HG03442 (cell line): Measurements from ENCODE around the gene RPP25.
"Not testable (repeated sequence)": the region's sequence is repeated elsewhere in the genome, so short reads cannot be mapped to it uniquely, and the experiment has no call there.

Experiments used
- ATAC-seq: cut with Tn5 transposase; IDR thresholded peaks from one replicate; pipeline ENCODE4 v1.9.1; 2021; ENCODE audit warnings: mild to moderate bottlenecking, moderate library complexity; ENCODE audit not compliant: unreplicated experiment

Gene RPP25

DNA sequence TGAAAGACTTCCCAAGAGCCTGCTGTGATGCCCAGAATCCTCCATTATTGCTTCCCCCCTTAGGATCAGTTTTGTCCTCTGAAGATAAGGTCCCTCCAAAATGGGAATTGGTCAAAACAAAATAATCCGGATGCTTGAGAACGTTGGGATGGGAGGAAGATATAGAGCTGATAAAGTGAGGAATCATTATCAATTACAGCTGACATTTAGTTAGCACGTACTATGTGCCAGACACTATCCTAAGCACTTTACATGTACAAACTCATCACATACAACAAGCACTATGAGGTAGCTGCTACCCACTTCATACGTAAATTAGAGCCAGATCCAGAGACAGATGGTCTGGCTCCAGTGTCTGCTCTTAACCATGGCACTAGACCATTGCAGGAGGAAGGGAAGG is 6.6 kb upstream of the RPP25 start:
- ATAC-seq: no peak

GRCh38 chr15:74962671-74963070 is 6.1 kb upstream of the RPP25 start:
- no peak for ATAC-seq

DNA sequence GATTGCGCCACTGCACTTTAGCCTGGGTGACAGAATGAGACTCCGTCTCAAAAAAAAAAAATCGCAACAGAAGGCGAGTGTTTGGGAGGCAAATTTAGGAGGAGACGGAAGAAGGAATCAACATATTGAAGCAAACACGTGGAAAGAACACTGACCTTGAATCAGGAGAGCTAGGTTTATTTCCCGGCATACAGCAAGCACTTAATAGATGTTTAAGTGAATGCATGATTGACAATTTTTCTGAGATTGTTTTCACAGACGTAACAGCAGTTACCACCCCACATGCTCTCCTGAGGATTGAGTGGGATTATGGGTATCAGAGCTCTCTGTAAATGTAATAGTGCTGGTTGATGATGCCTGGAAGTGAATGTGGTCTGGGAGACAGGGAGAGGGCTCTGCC is 5.6 kb upstream of the RPP25 start:
- ATAC-seq: no peak

GRCh38 chr15:74961616-74962015 is 5.0 kb upstream of the RPP25 start:
- no peak for ATAC-seq

DNA sequence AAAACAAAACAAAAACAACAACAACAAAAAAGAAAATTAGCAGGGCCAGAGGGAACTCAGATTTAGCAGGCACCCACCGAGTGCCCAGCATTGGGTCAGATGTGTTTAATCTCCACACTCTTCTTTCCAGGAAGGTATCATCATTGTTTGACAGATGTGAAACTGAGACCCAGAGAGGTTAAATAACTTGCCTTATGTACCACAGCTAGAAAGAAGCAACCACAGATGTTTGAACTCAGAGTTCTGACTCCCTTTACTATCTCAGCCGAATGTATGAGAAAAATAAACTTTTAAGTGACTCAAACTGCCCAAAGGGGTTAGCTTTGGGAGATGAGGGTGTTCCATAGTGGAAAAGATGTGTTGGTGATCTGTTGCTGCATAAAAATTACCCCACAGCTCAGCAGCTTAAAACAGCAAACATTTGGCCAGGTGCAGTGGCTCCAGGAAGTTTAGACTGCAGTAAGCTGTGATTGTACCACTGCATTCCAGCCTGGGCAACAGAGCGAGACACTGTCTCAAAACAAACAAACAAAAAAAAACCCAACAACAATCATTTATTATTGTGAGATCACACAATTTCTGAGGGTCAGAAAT is 4.5 kb upstream of the RPP25 start:
- no peak for ATAC-seq

DNA sequence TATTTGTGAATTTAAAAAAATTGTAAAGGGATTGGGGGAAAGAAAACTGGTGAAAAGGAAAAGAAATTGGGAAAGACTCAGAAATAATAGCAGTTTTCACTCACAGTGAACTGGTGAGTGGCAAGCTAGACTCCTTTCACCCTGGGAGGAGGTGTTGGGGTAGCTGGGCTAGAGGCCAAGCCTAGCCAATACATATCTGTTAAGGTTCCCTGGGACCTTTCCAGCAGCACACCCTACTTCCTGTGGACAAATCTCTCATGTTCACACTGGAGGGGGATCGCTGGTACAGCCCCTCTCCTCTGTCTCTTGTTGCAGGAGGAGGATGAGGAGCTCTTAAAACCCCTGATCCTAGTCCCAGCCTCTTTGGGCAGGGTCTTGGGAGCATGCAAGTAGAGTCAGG is 3.7 kb upstream of the RPP25 start:
- no peak for ATAC-seq

DNA sequence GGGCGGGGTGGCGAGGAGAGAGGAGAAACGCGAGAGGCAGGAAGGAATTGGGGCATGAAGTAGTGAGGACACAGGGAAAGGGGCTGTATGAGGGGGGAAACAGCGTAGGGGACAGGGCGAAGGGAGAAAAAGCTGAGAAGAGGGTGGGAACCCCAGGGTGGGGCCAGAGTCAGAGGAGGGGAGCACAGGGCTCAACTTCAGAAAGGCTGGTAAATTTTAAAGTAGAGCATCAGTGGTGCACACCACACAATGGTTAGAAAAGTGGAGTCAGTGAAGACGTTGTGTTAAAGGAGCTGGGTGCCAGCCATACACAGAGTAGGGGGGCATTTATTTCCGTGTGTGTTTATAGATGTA is 3.0 kb upstream of the RPP25 start:
- ATAC-seq: no peak

DNA sequence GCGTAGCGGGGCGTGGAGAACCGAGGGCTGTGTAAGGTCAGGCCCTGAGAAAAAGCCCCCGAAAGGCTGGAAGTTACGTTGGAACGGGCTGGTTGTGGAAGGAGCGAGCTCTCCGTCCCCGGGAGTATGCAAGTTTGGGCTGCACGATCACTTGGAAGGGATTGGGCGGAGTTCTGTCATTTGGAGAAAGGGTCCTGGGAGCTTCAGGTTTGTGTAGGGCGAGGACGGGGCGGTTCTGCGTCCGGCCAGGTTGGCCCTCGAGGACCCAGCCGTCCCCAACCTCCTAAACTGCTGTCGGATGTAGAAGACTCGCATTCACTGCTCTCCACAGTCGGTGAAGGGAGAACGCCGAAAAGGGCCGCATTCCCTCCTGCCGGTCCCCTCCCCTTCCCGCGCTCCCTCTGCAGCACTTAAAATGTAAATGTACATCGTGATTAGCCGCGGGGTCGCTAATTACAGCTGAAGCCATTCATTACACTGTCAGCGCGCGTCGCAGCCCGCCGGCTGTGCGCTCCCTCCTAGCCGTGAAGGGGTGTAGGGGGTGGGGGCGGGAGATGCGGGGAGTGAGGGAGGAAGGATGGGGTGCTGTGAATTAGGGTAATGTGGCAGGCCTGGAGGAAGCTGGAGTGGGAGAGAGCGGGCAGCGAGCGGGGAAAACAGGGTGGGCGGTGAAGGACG is 2.5 kb upstream of the RPP25 start:
- no peak for ATAC-seq

DNA sequence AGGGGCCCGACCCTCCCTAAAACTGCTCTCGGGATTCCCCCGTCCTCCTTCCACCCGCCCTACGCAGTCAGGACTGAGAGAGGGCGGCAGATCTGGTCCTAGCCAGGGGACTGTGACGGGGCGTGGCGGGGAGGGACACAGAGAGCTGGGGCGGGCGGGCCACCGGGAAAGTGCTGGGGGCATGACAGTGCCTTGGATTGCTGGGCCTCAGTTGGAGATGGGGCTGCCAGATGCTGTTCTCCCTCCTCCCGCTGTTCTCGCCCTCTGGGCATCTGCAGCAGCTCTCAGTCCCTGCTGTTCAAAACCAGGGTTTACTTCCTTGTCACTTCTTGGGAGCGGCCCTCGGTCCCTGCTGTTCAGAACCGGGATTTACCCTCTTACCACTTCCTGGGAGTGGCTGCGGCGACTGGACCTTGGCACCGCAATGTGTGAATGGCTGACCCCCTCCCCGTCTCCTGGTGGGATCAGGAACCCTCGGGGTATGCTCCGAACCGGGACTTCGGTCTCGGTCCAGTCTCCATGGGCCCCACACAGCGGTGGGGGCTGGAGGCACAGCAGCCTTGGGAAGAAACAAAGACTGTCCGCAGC is 1.8 kb upstream of the RPP25 start:
- no peak for ATAC-seq

DNA sequence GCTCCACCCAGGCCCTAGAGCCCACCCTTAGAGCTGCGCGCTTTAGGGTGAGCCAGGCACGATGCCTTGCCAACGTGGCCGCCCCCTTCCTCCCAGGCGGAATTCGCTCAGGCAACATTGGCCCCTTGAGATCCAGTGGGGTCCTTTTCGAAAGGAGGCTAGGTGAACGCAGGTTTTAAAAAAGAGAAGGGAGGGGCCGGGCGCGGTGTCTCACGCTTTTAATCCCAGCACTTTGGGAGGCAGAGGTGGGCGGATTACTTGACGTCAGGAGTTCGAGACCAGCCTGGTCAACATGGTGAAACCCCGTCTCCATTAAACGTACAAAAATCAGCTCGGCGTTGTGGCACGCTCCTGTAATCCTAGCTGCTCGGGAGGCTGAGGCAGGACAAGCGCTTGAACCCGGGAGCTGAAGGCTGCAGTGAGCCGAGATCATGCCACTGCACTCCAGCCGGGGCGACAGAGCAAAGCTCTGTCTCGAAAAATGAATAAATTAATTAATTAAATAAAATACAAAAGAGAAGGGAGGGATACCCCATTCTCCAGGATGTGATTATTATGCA is 984 bp upstream of the RPP25 start:
- no peak for ATAC-seq

- peak; percentile 31 for ATAC-seq
Measured at GRCh38 chr15:74955796-74956647, 550 bp downstream of the RPP25 start.

DNA sequence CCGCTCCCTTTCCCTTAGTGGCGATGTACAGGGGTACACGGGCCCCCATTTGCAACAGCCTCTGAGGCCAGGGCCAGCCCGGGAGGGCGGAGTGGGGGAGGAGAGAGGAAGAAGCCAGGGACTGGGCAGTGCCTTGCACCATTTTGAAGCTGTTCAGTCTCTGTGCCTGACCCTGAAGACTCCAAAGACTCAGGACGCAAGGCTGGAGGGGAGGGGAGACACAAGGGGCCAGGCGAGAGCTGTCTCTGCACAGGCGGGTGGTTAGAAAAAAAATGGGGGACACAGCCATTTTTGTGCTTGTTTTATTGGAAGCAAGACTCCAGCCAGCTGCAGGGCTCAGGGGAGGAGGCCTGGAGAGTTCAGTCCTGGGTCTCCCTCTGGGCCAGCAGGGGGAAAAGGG is 1.6 kb downstream of the RPP25 start:
- ATAC-seq: no peak

DNA sequence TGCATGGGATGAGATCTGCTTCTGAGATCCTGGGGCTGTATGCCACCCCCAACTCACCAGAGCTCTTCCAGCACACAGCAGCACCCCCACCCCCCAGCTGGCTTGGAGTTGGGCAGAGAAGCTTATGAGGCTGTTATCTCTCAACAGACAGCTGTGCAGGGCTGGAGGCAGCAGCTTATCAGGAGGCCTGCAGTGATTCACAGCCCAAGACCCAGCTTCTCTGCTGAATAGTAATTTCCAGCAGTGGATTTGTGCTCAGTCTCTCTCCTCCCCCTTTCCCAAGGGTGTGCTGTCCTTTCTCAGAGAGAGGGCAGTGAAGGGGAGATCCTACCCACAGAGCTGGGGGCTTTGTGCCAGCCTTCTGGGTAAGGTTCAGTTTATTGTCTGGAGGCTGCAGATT is 2.1 kb downstream of the RPP25 start:
- no peak for ATAC-seq

DNA sequence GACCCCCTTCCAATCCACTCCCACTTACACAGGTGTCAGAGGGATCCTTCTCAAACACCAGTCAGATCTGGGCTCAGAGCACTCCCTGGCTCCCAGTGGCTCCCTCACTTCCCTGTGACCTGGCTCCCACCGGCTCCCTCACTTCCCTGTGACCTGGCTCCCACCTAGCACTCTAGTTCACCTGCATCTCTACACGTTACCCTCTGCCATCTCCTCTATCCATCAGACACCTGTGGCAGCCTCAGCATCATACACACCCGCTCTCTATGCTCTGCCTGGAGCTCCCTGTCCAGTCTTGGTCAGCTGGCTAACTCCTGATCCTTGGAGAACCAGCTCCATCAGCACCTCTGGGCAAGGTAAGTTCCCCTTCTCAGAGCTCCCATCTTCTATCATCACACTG is 5.6 kb downstream of the RPP25 start:
- no peak for ATAC-seq

DNA sequence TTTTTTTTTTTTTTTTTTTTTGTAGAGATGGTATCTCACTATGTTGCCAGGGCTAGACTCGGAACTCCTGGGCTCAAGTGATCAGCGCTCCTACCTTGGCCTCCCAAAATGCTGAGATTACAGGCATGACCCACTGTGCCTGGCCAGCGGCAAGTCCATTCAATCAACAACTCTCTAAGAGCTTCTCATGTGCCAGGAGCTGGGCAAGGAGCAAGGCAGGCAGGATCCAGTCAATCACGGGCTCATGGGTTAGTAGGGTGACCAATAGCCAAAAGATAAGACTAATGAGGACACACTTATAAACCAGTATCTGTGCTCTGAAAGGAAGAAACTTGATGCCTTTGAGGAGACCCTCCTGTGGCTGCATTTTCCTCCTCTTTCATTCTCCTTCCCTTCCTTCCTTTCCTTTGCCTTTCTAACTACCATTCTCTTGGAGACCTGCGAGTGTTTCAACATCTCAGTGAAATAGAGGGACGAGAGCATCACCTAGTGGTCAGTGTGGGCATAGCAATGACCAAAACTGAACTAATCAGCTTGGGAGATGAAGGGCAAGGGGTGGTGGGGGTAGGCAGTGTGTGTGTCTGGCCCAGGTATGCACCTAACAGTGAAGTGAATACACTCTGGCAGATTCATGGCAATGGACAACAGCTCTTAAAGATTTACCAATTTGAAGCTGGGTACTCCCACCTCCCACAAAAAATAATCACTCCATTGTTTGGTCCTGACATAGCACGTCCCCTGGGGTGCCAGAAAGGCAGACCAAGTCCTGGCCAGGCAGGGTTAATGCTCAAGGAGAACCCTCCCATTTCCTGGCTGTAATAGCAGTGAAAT is 6.3 kb downstream of the RPP25 start:
- ATAC-seq: no peak

DNA sequence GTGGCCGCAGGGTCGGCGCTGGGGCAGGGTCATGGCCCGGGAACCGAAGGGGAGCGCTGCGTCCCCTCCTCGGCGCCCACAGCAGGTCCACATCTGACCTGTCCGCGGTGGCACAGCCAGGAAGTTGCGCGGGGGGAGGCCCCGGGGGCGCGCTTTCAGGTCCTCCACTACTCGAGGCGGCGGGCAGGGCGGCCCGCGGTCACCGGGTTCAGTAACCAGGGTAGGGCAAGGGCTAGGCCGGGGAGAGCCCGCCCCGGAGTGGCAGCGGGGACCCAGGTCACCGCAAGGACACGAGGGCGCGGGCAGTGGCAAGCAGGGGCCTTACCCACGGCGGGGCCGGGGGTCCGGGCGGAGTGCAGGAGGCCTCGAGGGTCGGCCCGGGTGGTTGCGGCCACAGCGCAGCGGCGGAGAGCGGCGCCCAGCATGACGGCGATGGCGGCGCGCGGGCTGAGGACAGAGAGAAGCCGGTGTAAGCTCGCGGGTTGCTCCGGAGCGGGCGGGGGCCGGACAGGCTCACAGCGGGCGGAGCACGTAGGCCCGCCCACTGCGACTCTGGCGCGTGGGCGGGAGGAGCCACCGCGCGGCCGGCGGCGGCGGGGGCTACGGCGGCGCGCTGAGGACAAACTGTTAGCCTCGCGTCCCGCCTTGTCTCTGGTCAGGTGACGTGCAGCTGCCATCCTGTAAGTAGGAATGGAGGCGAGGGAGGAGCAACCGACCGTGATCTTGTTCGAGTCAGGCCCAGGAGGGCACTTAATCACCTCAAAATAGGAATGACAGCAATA is 18.8 kb downstream of the RPP25 start, which contains the start of gene COX5A:
TSS of gene COX5A (minus strand) at position 484 of the 782 bp plus-strand sequence. CDS start at position 425, 59 bp downstream.
- peak; percentile 84 for ATAC-seq

- no peak for ATAC-seq
Measured at GRCh38 chr15:74937272-74937589, 19.3 kb downstream of the RPP25 start.

GRCh38 chr15:74935193-74935592 is 21.4 kb downstream of the RPP25 start:
- not testable (repeated sequence) for ATAC-seq

DNA sequence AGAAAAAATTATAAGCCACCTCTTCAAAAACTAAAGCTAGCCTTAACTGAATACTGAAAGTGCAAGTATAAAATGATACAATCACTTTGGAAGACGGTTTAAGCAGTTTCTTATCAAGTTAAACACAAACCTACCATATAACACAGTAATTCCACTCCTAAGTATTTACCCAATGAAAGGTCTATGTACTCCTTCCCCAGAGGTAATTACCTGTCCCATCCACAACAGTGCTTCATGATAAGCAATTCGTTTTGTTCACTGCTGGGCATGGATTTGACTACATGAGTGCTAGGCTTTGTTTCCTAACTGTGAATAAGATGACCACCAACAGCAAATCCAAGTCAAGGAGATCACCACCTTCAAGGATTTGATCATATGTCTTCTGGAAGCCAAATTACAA is 23.0 kb downstream of the RPP25 start:
- no peak for ATAC-seq

- ATAC-seq: no peak
Measured at GRCh38 chr15:74928771-74929198, 27.8 kb downstream of the RPP25 start.
